Uterus (tissue), 2 donors: ENCODE results near the gene CYP4F12.

Source experiments
- POLR2A ChIP-seq, 2 donors: fragments of 450-650 bp; IDR thresholded peaks; one replicate each; pipeline ENCODE4 v1.6.1; 2016; ENCODE audit warnings: antibody characterized with exemption in 2 of 2, mild to moderate bottlenecking in 1 of 2, moderate library complexity in 1 of 2
- TF ChIP-seq, protein P1 (sequence below), 4 experiments: fragments of 200-600 bp in 2 of 4; fragments of 450-650 bp in 2 of 4; sonication (generic) in 2 of 4; IDR thresholded peaks; one replicate each; pipeline ENCODE4 v1.5.1; 2016 to 2019; ENCODE audit warnings: antibody characterized with exemption in 4 of 4, mild to moderate bottlenecking in 2 of 4, moderate library complexity in 1 of 4

DNA sequence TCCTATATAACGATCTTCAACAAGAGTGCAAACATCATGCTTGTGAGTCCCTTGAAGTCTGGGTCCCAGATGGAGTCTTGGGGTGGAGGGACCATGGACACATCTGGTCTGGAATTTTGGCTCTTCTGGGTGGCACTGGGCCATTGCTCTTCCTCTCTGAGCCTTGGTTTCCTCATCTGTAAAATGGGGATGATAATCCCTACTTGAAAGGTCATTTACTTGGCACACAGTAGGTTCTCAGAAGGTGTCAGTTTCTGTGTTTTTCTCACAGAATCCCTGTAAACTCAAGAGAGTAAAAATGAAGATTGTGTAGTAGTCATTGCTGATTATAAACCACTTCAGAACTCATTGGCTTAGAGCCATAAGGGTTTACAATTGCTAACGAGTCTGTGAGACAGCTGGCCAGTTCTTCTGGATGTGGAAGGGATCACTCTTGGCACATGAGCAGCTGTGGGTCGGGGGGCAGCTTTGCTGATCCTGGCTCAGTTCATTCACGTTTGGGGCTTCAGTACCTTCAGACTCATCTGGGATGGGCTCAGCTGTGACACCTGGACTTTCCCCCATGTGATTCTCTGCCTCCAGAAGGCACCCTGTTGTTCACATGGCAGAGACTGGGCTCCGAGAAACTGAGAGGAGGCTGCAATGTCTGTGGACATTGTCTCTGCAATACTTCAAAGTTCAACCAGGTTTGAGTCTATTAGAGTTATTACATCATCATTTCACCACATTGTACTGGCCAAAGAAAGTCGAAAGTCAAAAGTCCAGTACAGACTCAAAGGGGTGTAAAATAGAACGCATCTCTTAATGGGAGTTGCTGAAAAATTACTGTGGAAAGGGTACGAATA is 7.8 kb downstream of the CYP4F12 start:
- TF ChIP-seq, protein P1, sequence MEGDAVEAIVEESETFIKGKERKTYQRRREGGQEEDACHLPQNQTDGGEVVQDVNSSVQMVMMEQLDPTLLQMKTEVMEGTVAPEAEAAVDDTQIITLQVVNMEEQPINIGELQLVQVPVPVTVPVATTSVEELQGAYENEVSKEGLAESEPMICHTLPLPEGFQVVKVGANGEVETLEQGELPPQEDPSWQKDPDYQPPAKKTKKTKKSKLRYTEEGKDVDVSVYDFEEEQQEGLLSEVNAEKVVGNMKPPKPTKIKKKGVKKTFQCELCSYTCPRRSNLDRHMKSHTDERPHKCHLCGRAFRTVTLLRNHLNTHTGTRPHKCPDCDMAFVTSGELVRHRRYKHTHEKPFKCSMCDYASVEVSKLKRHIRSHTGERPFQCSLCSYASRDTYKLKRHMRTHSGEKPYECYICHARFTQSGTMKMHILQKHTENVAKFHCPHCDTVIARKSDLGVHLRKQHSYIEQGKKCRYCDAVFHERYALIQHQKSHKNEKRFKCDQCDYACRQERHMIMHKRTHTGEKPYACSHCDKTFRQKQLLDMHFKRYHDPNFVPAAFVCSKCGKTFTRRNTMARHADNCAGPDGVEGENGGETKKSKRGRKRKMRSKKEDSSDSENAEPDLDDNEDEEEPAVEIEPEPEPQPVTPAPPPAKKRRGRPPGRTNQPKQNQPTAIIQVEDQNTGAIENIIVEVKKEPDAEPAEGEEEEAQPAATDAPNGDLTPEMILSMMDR (IDR thresholded peaks at IDR 0.05), result no peak
- TF ChIP-seq POLR2A (IDR thresholded peaks at IDR 0.05), result no peak
